ENCODE results near the gene SIK3.
"Not testable (repeated sequence)": the region's sequence is repeated elsewhere in the genome, so short reads cannot be mapped to it uniquely, and the experiment has no call there.

DNA sequence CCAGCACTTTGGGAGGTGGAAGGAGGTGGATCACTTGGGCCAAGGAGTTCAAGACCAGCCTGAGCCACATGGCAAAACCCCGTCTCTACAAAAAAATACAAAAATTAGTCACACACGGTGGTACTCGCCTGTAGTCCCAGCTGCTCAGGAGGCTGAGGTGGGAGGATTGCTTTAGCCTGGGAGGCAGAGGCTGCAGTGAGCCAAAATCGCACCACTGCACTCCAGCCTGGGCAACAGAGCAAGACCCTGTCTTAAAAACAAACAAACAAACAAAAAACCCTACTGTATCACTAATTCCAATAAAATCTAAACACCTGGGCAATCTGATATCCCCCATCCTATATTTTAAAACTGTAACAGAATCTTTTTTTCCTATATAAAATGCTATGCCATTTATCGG lies 51.6 kb downstream of the SIK3 start:
- TF ChIP-seq, protein P1, sequence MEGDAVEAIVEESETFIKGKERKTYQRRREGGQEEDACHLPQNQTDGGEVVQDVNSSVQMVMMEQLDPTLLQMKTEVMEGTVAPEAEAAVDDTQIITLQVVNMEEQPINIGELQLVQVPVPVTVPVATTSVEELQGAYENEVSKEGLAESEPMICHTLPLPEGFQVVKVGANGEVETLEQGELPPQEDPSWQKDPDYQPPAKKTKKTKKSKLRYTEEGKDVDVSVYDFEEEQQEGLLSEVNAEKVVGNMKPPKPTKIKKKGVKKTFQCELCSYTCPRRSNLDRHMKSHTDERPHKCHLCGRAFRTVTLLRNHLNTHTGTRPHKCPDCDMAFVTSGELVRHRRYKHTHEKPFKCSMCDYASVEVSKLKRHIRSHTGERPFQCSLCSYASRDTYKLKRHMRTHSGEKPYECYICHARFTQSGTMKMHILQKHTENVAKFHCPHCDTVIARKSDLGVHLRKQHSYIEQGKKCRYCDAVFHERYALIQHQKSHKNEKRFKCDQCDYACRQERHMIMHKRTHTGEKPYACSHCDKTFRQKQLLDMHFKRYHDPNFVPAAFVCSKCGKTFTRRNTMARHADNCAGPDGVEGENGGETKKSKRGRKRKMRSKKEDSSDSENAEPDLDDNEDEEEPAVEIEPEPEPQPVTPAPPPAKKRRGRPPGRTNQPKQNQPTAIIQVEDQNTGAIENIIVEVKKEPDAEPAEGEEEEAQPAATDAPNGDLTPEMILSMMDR (IDR thresholded peaks at IDR 0.05), result not testable (repeated sequence)
- TF ChIP-seq EP300 (IDR thresholded peaks at IDR 0.05), result not testable (repeated sequence)

Measured in gastroesophageal sphincter (tissue), 3 donors.